OCI-LY7 (cell line): ENCODE results near the gene FMNL1. TPM values are rescaled to one million over a fixed set of nuclear protein-coding genes. Genes with fewer than 3 reads are reported as not detected.

Source experiments
- BruUV-seq: library from RNA; stranded (reverse); fragments of 400-500 nt; replicated peaks from 2 replicates; lab custom pipeline; 2021; lab: Mats Ljungman, UMichigan
- CTCF ChIA-PET: fragments of 300-600 bp; sonication (Branson Sonifier 250); formaldehyde crosslinking; loops from one replicate; lab custom pipeline; 2022; ENCODE audit warnings: antibody characterized with exemption; ENCODE audit not compliant: unreplicated experiment; lab: Charles Lee
- POLR2A ChIA-PET: fragments of 300-600 bp; sonication (Branson Sonifier 250); formaldehyde crosslinking; loops from one replicate; lab custom pipeline; 2022; ENCODE audit warnings: antibody characterized with exemption; lab: Charles Lee
- DNase-seq: peaks from one replicate; pipeline ENCODE4 v3.0.0-alpha.2; 2015; ENCODE audit warnings: low spot score
- H2AFZ ChIP-seq: fragments of 200-600 bp; sonication (generic), shearing (Covaris generic); 2 replicates; pipeline ENCODE4 v1.6.1; 2014; ENCODE audit warnings: mild to moderate bottlenecking, antibody characterized with exemption, low read length, moderate library complexity
- H3K27ac ChIP-seq: fragments of 200-600 bp; sonication (generic); 2 replicates; pipeline ENCODE4 v1.5.1; 2014; ENCODE audit warnings: mixed run types, low read depth, mild to moderate bottlenecking, moderate library complexity, low read length, inconsistent platforms; ENCODE audit not compliant: poor library complexity, severe bottlenecking
- H3K36me3 ChIP-seq: fragments of 200-600 bp; sonication (generic); 2 replicates; pipeline ENCODE4 v1.6.1; 2014; ENCODE audit warnings: mild to moderate bottlenecking, antibody characterized with exemption, low read length, moderate library complexity, mixed read lengths; ENCODE audit not compliant: insufficient read depth
- H3K4me1 ChIP-seq: fragments of 200-600 bp; sonication (generic); 2 replicates; pipeline ENCODE4 v1.5.1; 2014; ENCODE audit warnings: mild to moderate bottlenecking, low read length; ENCODE audit not compliant: insufficient read depth, poor library complexity, severe bottlenecking
- H3K4me2 ChIP-seq: fragments of 200-600 bp; sonication (generic); 2 replicates; pipeline ENCODE4 v1.6.1; 2014; ENCODE audit warnings: mild to moderate bottlenecking, low read length
- H3K4me3 ChIP-seq: fragments of 200-600 bp; sonication (generic); 2 replicates; pipeline ENCODE4 v1.5.1; 2014; ENCODE audit warnings: mild to moderate bottlenecking, low read depth, low read length; ENCODE audit not compliant: poor library complexity, severe bottlenecking
- H3K79me2 ChIP-seq: fragments of 200-600 bp; sonication (generic); 2 replicates; pipeline ENCODE4 v1.6.1; 2016; ENCODE audit warnings: low read depth, mild to moderate bottlenecking, low read length, moderate library complexity, mixed read lengths; ENCODE audit not compliant: insufficient read depth
- H3K9me2 ChIP-seq: fragments of 200-600 bp; sonication (generic); 2 replicates; pipeline ENCODE4 v1.6.1; 2016; ENCODE audit warnings: mild to moderate bottlenecking, low read length, mixed read lengths; ENCODE audit not compliant: insufficient read depth
- H3K9me3 ChIP-seq: fragments of 200-600 bp; sonication (generic); 2 replicates; pipeline ENCODE4 v1.6.1; 2014; ENCODE audit warnings: mild to moderate bottlenecking, mixed run types, low read length, mixed read lengths
- H4K20me1 ChIP-seq: fragments of 200-600 bp; sonication (generic); 2 replicates; pipeline ENCODE4 v1.6.1; 2014; ENCODE audit warnings: mild to moderate bottlenecking, antibody characterized with exemption, low read length, moderate library complexity, mixed read lengths; ENCODE audit not compliant: insufficient read depth
- CTCF ChIP-seq: fragments of 200-600 bp; sonication (generic); conservative IDR thresholded peaks from 2 replicates; pipeline ENCODE4 v1.5.1; 2014; ENCODE audit warnings: mild to moderate bottlenecking, antibody characterized with exemption, low read length, moderate library complexity, mixed read lengths
- EZH2phosphoT487 ChIP-seq: fragments of 200-600 bp; sonication (generic); IDR thresholded peaks from 2 replicates; pipeline ENCODE4 v1.6.1; 2018; ENCODE audit warnings: low read depth, borderline replicate concordance, mild to moderate bottlenecking, mixed run types, antibody characterized with exemption, low read length, moderate library complexity, mixed read lengths
- intact Hi-C: fragments of 100-400 bp; cut with micrococcal nuclease; formaldehyde crosslinking; loops from one replicate; pipeline ENCODE4 v1.10.0; 2022; ENCODE audit not compliant: unreplicated experiment
- total RNA-seq, 2 experiments: library from RNA; depleted of rRNA in 1 of 2; stranded (reverse); fragments of >200 nt in 1 of 2; shearing (Covaris generic) in 1 of 2; gene quantifications; 2 replicates each; pipeline ENCODE4 v1.2.3, GENCODE V29; 2014 to 2022

Gene FMNL1
- total RNA-seq, 2 experiments from 2014 or later = 55.1 to 133 TPM

- POLR2A ChIA-PET = interaction anchor here (0.6 kb wide), 1 partner anchor 509 kb away, joined by 3 read pairs; no protein-coding TSS in a partner anchor
- Histone ChIP-seq H4K20me1 (no peaks in the 10 kb centered on the region; the same call in 1 of the 2 replicates), H2AFZ (no peak overlapping the region), H3K36me3 (peaks cover 68% of the 10 kb centered on the region), H3K27ac (no peak overlapping the region), H3K9me3 (no peaks in the 10 kb centered on the region), H3K79me2 (no peaks in the 10 kb centered on the region), H3K4me2 (no peak overlapping the region), H3K9me2 (no peaks in the 10 kb centered on the region), H3K4me1 (peaks cover 9% of the 10 kb centered on the region), H3K4me3 (no peak overlapping the region)
- TF ChIP-seq CTCF (no peak), EZH2phosphoT487 (no peak)
- no TSS peak for BruUV-seq
- DNase-seq = no peak
- intact Hi-C loops = no loop called here
- CTCF ChIA-PET = no interaction called here
Measured at GRCh38 chr17:45238155-45238774, 16.6 kb downstream of the FMNL1 start.

GRCh38 chr17:45240905-45241327 lies 19.2 kb downstream of the FMNL1 start:
- intact Hi-C loops = no loop called here
- Histone ChIP-seq H3K9me3 (no peaks in the 10 kb centered on the region), H2AFZ (no peak overlapping the region), H3K27ac (no peak overlapping the region), H3K4me3 (no peak overlapping the region), H3K79me2 (no peaks in the 10 kb centered on the region), H3K4me2 (no peak overlapping the region), H3K4me1 (no peaks in the 10 kb centered on the region), H3K9me2 (no peaks in the 10 kb centered on the region), H3K36me3 (peaks cover 86% of the 10 kb centered on the region), H4K20me1 (no peaks in the 10 kb centered on the region)
- ChIA-PET CTCF (no interaction called here), POLR2A (no interaction called here)
- no TSS peak for BruUV-seq
- no peak for DNase-seq
- no peak for TF ChIP-seq EZH2phosphoT487
- TF ChIP-seq CTCF = no peak

GRCh38 chr17:45241328-45242028 lies 19.8 kb downstream of the FMNL1 start:
- intact Hi-C loops = no loop called here
- CTCF ChIA-PET = no interaction called here

More at GRCh38 chr17:45241328-45242028, 19.8 kb downstream of the FMNL1 start:
- BruUV-seq = TSS peak; percentile 43
- Histone ChIP-seq H3K79me2 (no peaks in the 10 kb centered on the region), H3K4me2 (no peak overlapping the region), H3K4me3 (no peak overlapping the region), H3K36me3 (peaks cover 86% of the 10 kb centered on the region), H3K9me3 (no peaks in the 10 kb centered on the region), H3K9me2 (no peaks in the 10 kb centered on the region), H3K27ac (no peak overlapping the region), H2AFZ (no peak overlapping the region), H3K4me1 (peaks cover 3% of the 10 kb centered on the region), H4K20me1 (no peaks in the 10 kb centered on the region)
- TF ChIP-seq EZH2phosphoT487 = no peak
- TF ChIP-seq CTCF = no peak
- POLR2A ChIA-PET = no interaction called here
- no peak for DNase-seq
